Measurements from ENCODE around the gene GIMAP1. TPM values are rescaled to one million over a fixed set of nuclear protein-coding genes. Genes with fewer than 3 reads are reported as not detected.
A peak's percentile ranks its signal among the peaks of the same experiment; 100 is the strongest.

The GIMAP1 gene
- total RNA-seq, 2 experiments from 2014 or later, result 18.1 to 19.6 TPM

- ChIA-PET POLR2A (no interaction called here), CTCF (interaction anchor here (0.6 to 2.2 kb wide), 3 partner anchors 12 to 41 kb away, joined by 3 to 9 read pairs (median 4); partner anchors contain the start of genes GIMAP1 and GIMAP2)
- Mint-ChIP-seq H3K36me3 (ENCODE audit: low read depth) (peaks cover 78% of the 10 kb centered on the region), H3K9me3 (peaks cover 49% of the 10 kb centered on the region), H3K4me3 (no peak overlapping the region), H3K27ac (no peak overlapping the region), H3K27me3 (no peaks in the 10 kb centered on the region), H3K4me1 (peaks cover 48% of the 10 kb centered on the region)
- DNase-seq, result no peak
Measured at GRCh38 chr7:150727381-150727780, 11.0 kb downstream of the GIMAP1 start.

- Mint-ChIP-seq H3K36me3 (ENCODE audit: low read depth) (peaks cover 72% of the 10 kb centered on the region), H3K27me3 (no peaks in the 10 kb centered on the region), H3K9me3 (peaks cover 51% of the 10 kb centered on the region), H3K4me3 (no peak overlapping the region), H3K4me1 (peaks cover 49% of the 10 kb centered on the region), H3K27ac (no peak overlapping the region)
- DNase-seq, result no peak
- CTCF ChIA-PET, result interaction anchor here (0.6 to 2.2 kb wide), 3 partner anchors 12 to 42 kb away, joined by 3 to 9 read pairs (median 4); partner anchors contain the start of genes GIMAP1 and GIMAP2
- POLR2A ChIA-PET, result interaction anchor here (0.6 kb wide), 1 partner anchor 12 kb away, joined by 4 read pairs; the partner anchor contains the start of gene GIMAP1
Measured at GRCh38 chr7:150728011-150728410, 11.6 kb downstream of the GIMAP1 start.

DNA sequence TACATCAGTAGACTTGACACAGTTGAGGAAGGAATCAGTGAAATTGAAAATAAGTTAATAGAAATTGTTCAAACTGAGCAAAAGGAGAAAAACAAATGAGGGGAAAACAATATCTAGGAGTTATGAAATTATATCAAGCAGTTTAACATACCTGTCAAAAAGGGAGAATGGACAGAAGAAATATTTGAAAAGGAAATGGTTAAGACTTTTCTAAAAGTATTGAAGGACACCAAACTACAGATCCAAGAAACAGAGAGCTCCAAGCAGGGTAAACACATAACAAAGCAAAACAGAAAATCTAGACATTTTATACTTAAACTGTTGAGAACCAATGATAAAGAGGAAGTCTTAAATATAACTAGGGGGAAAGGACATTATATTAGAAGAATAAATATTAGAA lies 12.2 kb downstream of the GIMAP1 start:
- ChIA-PET POLR2A (interaction anchor here (0.6 kb wide), 1 partner anchor 14 kb away, joined by 3 read pairs; no protein-coding TSS in a partner anchor), CTCF (interaction anchor here (0.8 to 1.6 kb wide), 3 partner anchors 9 to 61 kb away, joined by 3 to 5 read pairs (median 3); partner anchors contain the start of genes GIMAP1 and GIMAP5)
- peaks cover 49% of the 10 kb centered on the region for H3K4me1 Mint-ChIP-seq
- peaks cover 55% of the 10 kb centered on the region for H3K9me3 Mint-ChIP-seq
- no peak overlapping the region for H3K4me3 Mint-ChIP-seq
- no peak for DNase-seq
- no peaks in the 10 kb centered on the region for H3K27me3 Mint-ChIP-seq
- H3K27ac Mint-ChIP-seq, result no peak overlapping the region
- peaks cover 72% of the 10 kb centered on the region for H3K36me3 Mint-ChIP-seq (ENCODE audit: low read depth)

GRCh38 chr7:150731916-150732315 lies 15.5 kb downstream of the GIMAP1 start:
- H3K27me3 Mint-ChIP-seq, result no peaks in the 10 kb centered on the region
- H3K4me3 Mint-ChIP-seq, result peak overlapping the region; percentile 8
- H3K4me1 Mint-ChIP-seq, result peaks cover 71% of the 10 kb centered on the region
- POLR2A ChIA-PET, result interaction anchor here (0.6 kb wide), 1 partner anchor 10 kb away, joined by 3 read pairs; no protein-coding TSS in a partner anchor
- no peak for DNase-seq
- H3K9me3 Mint-ChIP-seq, result peaks cover 40% of the 10 kb centered on the region
- CTCF ChIA-PET, result interaction anchor here (0.9 to 2.8 kb wide), 11 partner anchors 11 to 283 kb away, joined by 3 to 20 read pairs (median 4); partner anchors contain the start of genes GIMAP1, GIMAP2 and GIMAP6
- peaks cover 55% of the 10 kb centered on the region for H3K36me3 Mint-ChIP-seq (ENCODE audit: low read depth)
- peak overlapping the region; percentile 63 for H3K27ac Mint-ChIP-seq

DNA sequence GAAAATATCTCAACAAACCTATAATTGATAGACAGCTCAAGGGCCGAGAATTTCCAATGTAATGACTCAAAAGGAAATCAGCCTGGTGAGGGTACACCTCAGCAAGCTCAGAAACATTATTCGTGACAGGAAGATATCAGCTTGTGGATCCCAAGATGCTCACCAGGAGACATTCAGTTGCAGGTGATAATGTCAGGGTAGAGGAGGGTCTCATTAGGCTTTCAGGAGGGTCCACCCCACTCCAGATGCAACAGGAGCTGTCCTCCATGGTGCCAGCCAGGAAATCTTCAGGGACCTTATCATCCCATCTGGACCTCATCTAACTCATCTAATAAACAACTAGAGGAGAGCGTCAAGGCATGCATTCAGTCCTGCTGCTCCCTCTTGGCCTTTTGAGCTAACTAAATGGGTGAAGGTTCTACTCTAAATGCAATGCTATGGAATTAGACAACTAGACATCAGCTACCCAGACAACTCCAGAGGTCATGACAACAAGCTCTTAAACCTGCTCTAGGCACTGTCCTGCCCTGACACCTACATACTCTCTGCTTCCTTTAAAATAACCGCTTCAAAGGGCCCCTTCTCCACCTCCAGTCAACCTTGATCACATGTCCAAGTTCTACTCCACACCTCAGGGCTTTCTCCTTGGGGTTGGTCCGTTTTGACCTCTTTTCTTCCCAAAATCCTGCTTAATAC lies 16.5 kb downstream of the GIMAP1 start:
- Mint-ChIP-seq H3K27me3 (no peaks in the 10 kb centered on the region), H3K9me3 (peaks cover 31% of the 10 kb centered on the region), H3K36me3 (ENCODE audit: low read depth) (peaks cover 50% of the 10 kb centered on the region), H3K27ac (peak overlapping the region; percentile 72), H3K4me3 (no peak overlapping the region), H3K4me1 (peaks cover 69% of the 10 kb centered on the region)
- POLR2A ChIA-PET, result interaction anchor here (0.8 kb wide), 1 partner anchor 9 kb away, joined by 4 read pairs; no protein-coding TSS in a partner anchor
- CTCF ChIA-PET, result interaction anchor here (0.5 to 2.8 kb wide), 13 partner anchors 11 to 286 kb away, joined by 3 to 20 read pairs (median 5); partner anchors contain the start of genes GIMAP1 and GIMAP2
- DNase-seq, result no peak

DNA sequence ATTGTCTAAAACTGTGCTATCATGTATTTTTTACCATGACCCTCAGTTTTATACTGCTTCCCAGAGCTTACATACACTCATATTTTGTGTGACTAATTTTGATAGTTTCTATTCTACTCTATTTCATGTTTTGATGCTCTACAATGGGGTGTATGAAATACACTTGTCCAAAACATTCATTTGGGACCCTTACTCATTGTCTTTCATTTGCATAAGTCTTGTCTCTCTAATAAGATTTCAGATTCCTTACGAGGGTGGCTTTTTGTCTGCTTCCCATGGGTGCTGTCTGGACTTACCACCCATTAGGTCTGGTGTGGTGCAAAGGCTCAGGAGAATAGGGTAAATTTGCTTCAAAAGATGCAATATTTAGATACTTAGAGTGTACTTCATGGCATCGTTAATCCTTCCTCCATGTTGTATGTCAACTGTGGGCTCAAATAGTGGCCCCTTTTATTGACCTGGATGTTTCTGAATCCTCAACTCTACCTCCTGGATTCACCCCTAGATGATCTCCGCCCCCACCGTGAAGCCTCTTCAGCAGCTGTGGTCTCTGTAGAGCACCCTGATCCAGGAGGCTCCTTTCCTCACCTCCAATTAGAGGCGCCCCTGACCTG lies 17.2 kb downstream of the GIMAP1 start:
- Mint-ChIP-seq H3K36me3 (ENCODE audit: low read depth) (peaks cover 50% of the 10 kb centered on the region), H3K4me1 (peaks cover 69% of the 10 kb centered on the region), H3K27me3 (no peaks in the 10 kb centered on the region), H3K4me3 (no peak overlapping the region), H3K9me3 (peaks cover 25% of the 10 kb centered on the region), H3K27ac (peak overlapping the region; percentile 72)
- CTCF ChIA-PET, result interaction anchor here (1.0 to 2.8 kb wide), 8 partner anchors 10 to 286 kb away, joined by 3 to 20 read pairs (median 6); partner anchors contain the start of gene GIMAP1
- POLR2A ChIA-PET, result no interaction called here
- no peak for DNase-seq

DNA sequence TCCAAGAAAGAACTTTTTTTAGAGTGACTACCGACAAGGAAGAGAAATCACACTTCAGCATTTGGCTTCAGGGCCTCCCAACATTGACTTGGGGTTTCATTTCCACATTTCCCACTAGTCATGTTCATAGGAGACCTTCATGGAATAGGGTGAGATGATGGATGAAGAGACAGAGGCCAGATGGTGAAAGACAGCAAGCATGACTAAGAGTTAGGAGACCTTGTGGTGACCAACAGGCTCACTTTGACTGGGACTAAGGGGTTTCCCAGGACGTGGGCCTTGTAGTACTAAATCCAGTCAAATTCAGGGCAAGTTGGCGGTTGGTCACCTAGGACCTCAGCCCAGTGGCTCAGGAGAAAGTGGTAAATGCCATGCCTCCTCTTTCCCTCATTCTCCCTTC lies 17.8 kb downstream of the GIMAP1 start:
- POLR2A ChIA-PET, result no interaction called here
- CTCF ChIA-PET, result interaction anchor here (1.1 to 1.9 kb wide), 3 partner anchors 18 to 285 kb away, joined by 4 to 6 read pairs (median 6); partner anchors contain the start of gene GIMAP1
- no peak for DNase-seq
- H3K4me3 Mint-ChIP-seq, result no peak overlapping the region
- H3K27me3 Mint-ChIP-seq, result no peaks in the 10 kb centered on the region
- H3K36me3 Mint-ChIP-seq (ENCODE audit: low read depth), result peaks cover 52% of the 10 kb centered on the region
- peak overlapping the region; percentile 16 for H3K27ac Mint-ChIP-seq
- H3K4me1 Mint-ChIP-seq, result peaks cover 69% of the 10 kb centered on the region
- peaks cover 23% of the 10 kb centered on the region for H3K9me3 Mint-ChIP-seq

GRCh38 chr7:150735596-150736358 lies 19.4 kb downstream of the GIMAP1 start:
- H3K4me3 Mint-ChIP-seq, result peak overlapping the region; percentile 85
- CTCF ChIA-PET, result interaction anchor here (1.1 to 1.7 kb wide), 2 partner anchors 10 to 104 kb away, joined by 3 to 4 read pairs; partner anchors contain the start of gene GIMAP6
- H3K27ac Mint-ChIP-seq, result peak overlapping the region; percentile 88
- peaks cover 69% of the 10 kb centered on the region for H3K4me1 Mint-ChIP-seq
- peaks cover 23% of the 10 kb centered on the region for H3K9me3 Mint-ChIP-seq
- no peaks in the 10 kb centered on the region for H3K27me3 Mint-ChIP-seq
- POLR2A ChIA-PET, result no interaction called here
- H3K36me3 Mint-ChIP-seq (ENCODE audit: low read depth), result peaks cover 58% of the 10 kb centered on the region
- no peak for DNase-seq

GRCh38 chr7:150736864-150737263 lies 20.5 kb downstream of the GIMAP1 start:
- peak overlapping the region; percentile 85 for H3K4me3 Mint-ChIP-seq
- CTCF ChIA-PET, result interaction anchor here (0.6 to 1.4 kb wide), 3 partner anchors 8 to 384 kb away, joined by 3 to 5 read pairs (median 3); no protein-coding TSS in a partner anchor
- H3K4me1 Mint-ChIP-seq, result peaks cover 74% of the 10 kb centered on the region
- POLR2A ChIA-PET, result interaction anchor here (0.6 to 1.7 kb wide), 2 partner anchors 51 to 68 kb away, joined by 3 to 5 read pairs; partner anchors contain the start of gene GIMAP2
- no peak for DNase-seq
- H3K9me3 Mint-ChIP-seq, result peaks cover 19% of the 10 kb centered on the region
- H3K27ac Mint-ChIP-seq, result peak overlapping the region; percentile 88
- H3K36me3 Mint-ChIP-seq (ENCODE audit: low read depth), result peaks cover 63% of the 10 kb centered on the region
- no peaks in the 10 kb centered on the region for H3K27me3 Mint-ChIP-seq

DNA sequence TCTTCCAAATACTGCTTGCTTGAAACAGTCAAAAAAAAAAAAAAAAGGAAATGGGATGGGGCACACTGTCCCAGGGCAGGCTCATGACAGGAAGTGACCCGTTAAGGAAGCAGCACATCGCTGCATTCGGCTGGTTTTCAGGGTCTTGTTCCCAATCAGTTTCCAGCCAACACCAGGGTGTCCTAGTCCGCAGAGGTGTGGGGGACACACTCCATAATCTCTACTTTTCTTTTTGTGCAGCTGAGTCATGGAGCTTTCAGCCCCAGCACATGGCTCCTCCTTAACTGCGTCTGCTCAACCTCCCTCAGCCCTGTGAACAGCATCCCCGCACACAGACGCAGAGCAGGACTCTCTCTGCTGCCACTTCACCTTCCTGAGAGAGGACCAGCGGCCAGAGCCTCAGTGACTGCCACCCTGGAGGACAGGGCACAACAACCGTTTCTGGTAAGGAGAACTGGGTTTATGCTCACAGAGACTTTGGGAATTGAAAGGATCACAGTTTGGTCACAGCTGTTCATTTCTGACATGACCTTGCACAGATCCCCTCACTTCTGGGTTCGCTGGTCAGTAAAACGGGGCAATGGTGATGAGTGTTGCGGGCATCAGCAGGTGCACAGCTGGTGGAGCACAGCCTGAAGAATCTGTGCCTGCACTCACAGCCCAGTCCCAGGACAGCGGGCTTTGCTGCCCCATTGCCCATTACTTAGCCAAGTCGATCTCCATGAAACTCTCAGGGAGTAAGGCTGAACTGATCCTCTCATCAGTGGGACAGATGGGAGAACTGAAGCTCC lies 21.0 kb downstream of the GIMAP1 start, which contains the start of gene GIMAP5:
Gene GIMAP5 (plus strand): TSS at position 154 of the 791 bp plus-strand sequence. CDS start 3,467 bp downstream, outside the sequence.
- CTCF ChIA-PET, result interaction anchor here (0.6 to 1.4 kb wide), 5 partner anchors 9 to 416 kb away, joined by 3 to 5 read pairs (median 3); no protein-coding TSS in a partner anchor
- Mint-ChIP-seq H3K36me3 (ENCODE audit: low read depth) (peaks cover 68% of the 10 kb centered on the region), H3K4me1 (peaks cover 74% of the 10 kb centered on the region)

GRCh38 chr7:150738092-150738491 lies 21.7 kb downstream of the GIMAP1 start:
- ChIA-PET CTCF (interaction anchor here (0.6 to 1.4 kb wide), 5 partner anchors 9 to 415 kb away, joined by 3 to 5 read pairs (median 4); no protein-coding TSS in a partner anchor), POLR2A (interaction anchor here (0.6 to 1.7 kb wide), 6 partner anchors 17 to 289 kb away, joined by 3 to 11 read pairs (median 4); partner anchors contain the start of gene GIMAP6)
- Mint-ChIP-seq H3K27me3 (no peaks in the 10 kb centered on the region), H3K9me3 (peaks cover 16% of the 10 kb centered on the region), H3K4me1 (peaks cover 74% of the 10 kb centered on the region), H3K36me3 (ENCODE audit: low read depth) (peaks cover 73% of the 10 kb centered on the region), H3K4me3 (peak overlapping the region; percentile 85), H3K27ac (peak overlapping the region; percentile 88)
- peak; percentile 65 for DNase-seq

More for the DNA sequence above, 21.0 kb downstream of the GIMAP1 start, which contains the start of gene GIMAP5:
- POLR2A ChIA-PET, result interaction anchor here (1.1 to 1.7 kb wide), 5 partner anchors 17 to 288 kb away, joined by 3 to 11 read pairs (median 5); partner anchors contain the start of gene GIMAP6
- no peaks in the 10 kb centered on the region for H3K27me3 Mint-ChIP-seq
- peak; percentile 64 for DNase-seq
- peak within 1 kb of the TSS; percentile 85 for H3K4me3 Mint-ChIP-seq
- H3K27ac Mint-ChIP-seq, result peak within 1 kb of the TSS; percentile 88
- peaks cover 18% of the 10 kb centered on the region for H3K9me3 Mint-ChIP-seq

Data from activated CD4-positive, alpha-beta T cell treated with anti-CD3 and anti-CD28 coated beads, Interleukin-2, amount 10 ng/mL, durations not matched to agents 7 days and 5 days (primary cell).